Urinary bladder (tissue), 4 donors: Measurements from ENCODE around the gene RGS14. TPM values are rescaled to one million over a fixed set of nuclear protein-coding genes. Genes with fewer than 3 reads are reported as not detected.

ENCODE experiments used
- DNase-seq: peaks from one replicate; pipeline ENCODE4 v3.0.0-alpha.2; 2015; ENCODE audit errors: extremely low spot score
- H3K27ac ChIP-seq: one replicate; pipeline ENCODE4 v1.5.1; 2013; ENCODE audit warnings: low read depth, mild to moderate bottlenecking, moderate library complexity
- H3K36me3 ChIP-seq: one replicate; pipeline ENCODE4 v1.6.1; 2013; ENCODE audit warnings: mild to moderate bottlenecking, moderate library complexity; ENCODE audit not compliant: insufficient read depth
- H3K4me1 ChIP-seq: one replicate; pipeline ENCODE4 v1.6.1; 2013; ENCODE audit warnings: mild to moderate bottlenecking, moderate library complexity; ENCODE audit not compliant: insufficient read depth
- H3K4me3 ChIP-seq: one replicate; pipeline ENCODE4 v1.5.1; 2013; ENCODE audit warnings: low read depth, low read length
- WGBS: extraction: QIAGEN DNeasy Blood & Tissue Kit; methylation state at CpG from one replicate; pipeline ENCODE4 v1.1.7; 2013; 5-methylcytosine and 5-hydroxymethylcytosine counted together
- polyA plus RNA-seq: library from polyadenylated mRNA; stranded (reverse); fragments of 200-250 nt; gene quantifications from one replicate; pipeline ENCODE4 v1.2.3, GENCODE V29; 2013
- total RNA-seq: library from RNA; depleted of rRNA; stranded (reverse); fragments of >200 nt; gene quantifications from one replicate; pipeline ENCODE4 v1.2.3, GENCODE V29; 2014
- donor health status: healthy with polysubstance abuse.
- donor health status: healthy.

The RGS14 gene
- total and polyA plus RNA-seq, 2 donors, result 4.7 to 16.4 TPM

- WGBS, result 39% methylated on average over 8 of the region's 8 CpGs
- no peaks in the 10 kb centered on the region for H3K36me3 ChIP-seq
- DNase-seq, result no peak
- H3K4me1 ChIP-seq, result no peaks in the 10 kb centered on the region
- H3K27ac ChIP-seq, result no peak overlapping the region
- H3K4me3 ChIP-seq, result no peak overlapping the region
Measured at GRCh38 chr5:177396078-177396477, 38.4 kb downstream of the RGS14 start.

- H3K4me3 ChIP-seq, result no peak overlapping the region
- no peak overlapping the region for H3K27ac ChIP-seq
- H3K4me1 ChIP-seq, result no peaks in the 10 kb centered on the region
- H3K36me3 ChIP-seq, result no peaks in the 10 kb centered on the region
- DNase-seq, result no peak
- WGBS, result 88% methylated on average over 10 of the region's 10 CpGs
Measured at GRCh38 chr5:177396807-177397206, 39.1 kb downstream of the RGS14 start.

GRCh38 chr5:177397875-177398390 lies 40.2 kb downstream of the RGS14 start:
- H3K36me3 ChIP-seq, result no peaks in the 10 kb centered on the region
- H3K27ac ChIP-seq, result no peak overlapping the region
- no peak overlapping the region for H3K4me3 ChIP-seq
- WGBS, result 87% methylated on average over 16 of the region's 16 CpGs
- DNase-seq, result no peak
- H3K4me1 ChIP-seq, result no peaks in the 10 kb centered on the region

GRCh38 chr5:177399997-177400868 lies 42.5 kb downstream of the RGS14 start, which contains the start of gene PFN3:
TSS of gene PFN3 (minus strand) at chr5:177400661. CDS start at chr5:177400576, 85 bp downstream.
- Histone ChIP-seq H3K36me3 (no peaks in the 10 kb centered on the region), H3K4me3 (no peak within 1 kb of the TSS), H3K27ac (no peak within 1 kb of the TSS), H3K4me1 (no peaks in the 10 kb centered on the region)
- WGBS, result 11% methylated on average over 92 of the region's 92 CpGs
- no peak for DNase-seq

- no peak for DNase-seq
- WGBS, result 6% methylated on average over 49 of the region's 49 CpGs
- H3K4me3 ChIP-seq, result no peak overlapping the region
- no peak overlapping the region for H3K27ac ChIP-seq
- no peaks in the 10 kb centered on the region for H3K4me1 ChIP-seq
- H3K36me3 ChIP-seq, result no peaks in the 10 kb centered on the region
Measured at GRCh38 chr5:177402271-177403043, 44.7 kb downstream of the RGS14 start.

- Histone ChIP-seq H3K27ac (no peak overlapping the region), H3K4me3 (peak overlapping the region; percentile 41), H3K4me1 (no peaks in the 10 kb centered on the region), H3K36me3 (no peaks in the 10 kb centered on the region)
- 2% methylated on average over 61 of the region's 61 CpGs for WGBS
- no peak for DNase-seq
Measured at GRCh38 chr5:177403102-177403791, 45.5 kb downstream of the RGS14 start.

- H3K36me3 ChIP-seq, result no peaks in the 10 kb centered on the region
- no peak for DNase-seq
- peak overlapping the region; percentile 41 for H3K4me3 ChIP-seq
- H3K4me1 ChIP-seq, result no peaks in the 10 kb centered on the region
- WGBS, result under 1% methylated on average over 93 of the region's 93 CpGs
- no peak overlapping the region for H3K27ac ChIP-seq
Measured at GRCh38 chr5:177403792-177404640, 46.3 kb downstream of the RGS14 start.

- 39% methylated on average over 16 of the region's 16 CpGs for WGBS
- Histone ChIP-seq H3K4me3 (no peak overlapping the region), H3K4me1 (no peaks in the 10 kb centered on the region), H3K27ac (no peak overlapping the region), H3K36me3 (no peaks in the 10 kb centered on the region)
- DNase-seq, result no peak
Measured at GRCh38 chr5:177404641-177405179, 47.0 kb downstream of the RGS14 start.

- H3K36me3 ChIP-seq, result no peaks in the 10 kb centered on the region
- H3K27ac ChIP-seq, result no peak overlapping the region
- no peak for DNase-seq
- WGBS, result 95% methylated on average over 2 of the region's 2 CpGs
- no peaks in the 10 kb centered on the region for H3K4me1 ChIP-seq
- no peak overlapping the region for H3K4me3 ChIP-seq
Measured at GRCh38 chr5:177405312-177405711, 47.6 kb downstream of the RGS14 start.

GRCh38 chr5:177405805-177406204 lies 48.1 kb downstream of the RGS14 start:
- no peak for DNase-seq
- H3K4me3 ChIP-seq, result no peak overlapping the region
- H3K4me1 ChIP-seq, result no peaks in the 10 kb centered on the region
- H3K27ac ChIP-seq, result no peak overlapping the region
- WGBS, result 82% methylated on average over 5 of the region's 5 CpGs
- no peaks in the 10 kb centered on the region for H3K36me3 ChIP-seq

- H3K4me3 ChIP-seq, result no peak within 1 kb of the TSS
- H3K36me3 ChIP-seq, result no peaks in the 10 kb centered on the region
- no peaks in the 10 kb centered on the region for H3K4me1 ChIP-seq
- WGBS, result 91% methylated on average over 9 of the region's 9 CpGs
- H3K27ac ChIP-seq, result no peak within 1 kb of the TSS
- DNase-seq, result no peak
Measured at GRCh38 chr5:177409043-177409801, 51.5 kb downstream of the RGS14 start, which contains the start of gene F12. TSS of gene F12 (minus strand) at chr5:177409564. CDS start at chr5:177409527, 37 bp downstream.

GRCh38 chr5:177410575-177410974 lies 52.9 kb downstream of the RGS14 start:
- Histone ChIP-seq H3K27ac (no peak overlapping the region), H3K4me1 (no peaks in the 10 kb centered on the region), H3K36me3 (no peaks in the 10 kb centered on the region), H3K4me3 (no peak overlapping the region)
- no peak for DNase-seq
- WGBS, result 73% methylated on average over 3 of the region's 3 CpGs
